Smooth muscle cell (in vitro differentiated cells): Measurements from ENCODE around the gene GLYR1. TPM values are rescaled to one million over a fixed set of nuclear protein-coding genes. Genes with fewer than 3 reads are reported as not detected.

Experiments used
- DNase-seq: peaks from one replicate; lab custom pipeline; 2025; ENCODE audit not compliant: unreplicated experiment; lab: John Stamatoyannopoulos, UW
- H2AFZ ChIP-seq: fragments of 200-600 bp; sonication (generic); 2 replicates; pipeline ENCODE4 v1.6.0; 2016; ENCODE audit warnings: antibody characterized with exemption, low read depth, mild to moderate bottlenecking
- H3F3A ChIP-seq: fragments of 200-600 bp; sonication (generic); 2 replicates; pipeline ENCODE4 v1.6.0; 2017; ENCODE audit warnings: antibody characterized with exemption, low read depth
- H3K27ac ChIP-seq: fragments of 200-600 bp; sonication (generic); 2 replicates; pipeline ENCODE4 v1.5.1; 2016; ENCODE audit warnings: low read depth, mild to moderate bottlenecking
- H3K27me3 ChIP-seq: fragments of 200-600 bp; sonication (generic); 2 replicates; pipeline ENCODE4 v1.6.1; 2016; ENCODE audit warnings: low read depth, mild to moderate bottlenecking
- H3K36me3 ChIP-seq: fragments of 200-600 bp; sonication (generic); 2 replicates; pipeline ENCODE4 v1.5.1; 2016; ENCODE audit warnings: low read depth
- H3K4me1 ChIP-seq: fragments of 200-600 bp; sonication (generic); 2 replicates; pipeline ENCODE4 v1.5.1; 2016; ENCODE audit warnings: low read depth
- H3K4me2 ChIP-seq: fragments of 200-600 bp; sonication (generic); 2 replicates; pipeline ENCODE4 v1.6.0; 2016; ENCODE audit warnings: mild to moderate bottlenecking
- H3K4me3 ChIP-seq: fragments of 200-600 bp; sonication (generic); 2 replicates; pipeline ENCODE4 v1.5.1; 2016; ENCODE audit warnings: mild to moderate bottlenecking
- H3K79me2 ChIP-seq: fragments of 200-600 bp; sonication (generic); 2 replicates; pipeline ENCODE4 v1.6.0; 2016; ENCODE audit warnings: low read depth, mild to moderate bottlenecking
- H3K9ac ChIP-seq: fragments of 200-600 bp; sonication (generic); 2 replicates; pipeline ENCODE4 v1.6.0; 2016; ENCODE audit warnings: low read depth
- H3K9me3 ChIP-seq: fragments of 200-600 bp; sonication (generic); replicated peaks from 2 replicates; pipeline ENCODE4 v1.5.1; 2016; ENCODE audit warnings: low read depth
- H4K20me1 ChIP-seq: fragments of 200-600 bp; sonication (generic); 2 replicates; pipeline ENCODE4 v1.6.0; 2016; ENCODE audit warnings: low read depth
- WGBS: methylation state at CpG from one replicate; pipeline ENCODE4 v1.1.7; 2016; ENCODE audit warnings: low lambda C conversion rate; 5-methylcytosine and 5-hydroxymethylcytosine counted together
- polyA plus RNA-seq: library from polyadenylated mRNA; unstranded; fragments of >200 nt; fragmentation: Nextera tagmentation; extraction: Ambion mirVana; gene quantifications from 2 replicates; pipeline ENCODE4 v1.2.1, GENCODE V29; 2016
- total RNA-seq: library from RNA; depleted of rRNA; stranded (reverse); fragments of >200 nt; gene quantifications from 2 replicates; pipeline ENCODE4 v1.2.3, GENCODE V29; 2014
- TF ChIP-seq, protein P1 (sequence below): fragments of 200-600 bp; sonication (generic); IDR thresholded peaks from 2 replicates; pipeline ENCODE4 v1.5.1; 2017; ENCODE audit warnings: borderline replicate concordance, mild to moderate bottlenecking, antibody characterized with exemption; ENCODE audit not compliant: insufficient read depth, poor library complexity, severe bottlenecking

The GLYR1 gene
- total and polyA plus RNA-seq, 2 experiments from 2014 or later: 26.4 to 28.9 TPM

DNA sequence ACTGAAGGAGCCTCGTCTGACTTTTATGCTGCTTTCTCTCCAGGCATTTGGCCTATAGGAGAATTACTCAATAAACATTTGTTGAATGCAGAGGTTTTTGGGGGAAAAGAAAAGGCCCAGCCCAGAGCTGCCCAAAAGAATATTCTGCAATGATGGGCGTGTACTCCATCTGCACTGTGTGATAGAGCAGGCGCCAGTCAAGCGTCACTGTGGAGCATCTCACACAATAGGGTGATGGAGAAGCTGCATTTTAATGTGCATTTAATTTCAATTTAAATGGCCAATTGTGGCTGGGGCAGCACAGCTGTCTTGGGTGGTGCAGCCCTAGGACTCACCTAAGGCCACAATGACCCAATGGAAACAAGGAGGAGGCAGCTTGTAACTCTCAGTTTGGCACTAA lies 20.6 kb downstream of the GLYR1 start:
- Histone ChIP-seq H3K9ac (no peak overlapping the region), H3K36me3 (peaks cover 11% of the 10 kb centered on the region), H3K4me1 (no peaks in the 10 kb centered on the region), H3K4me2 (no peak overlapping the region), H3K79me2 (no peaks in the 10 kb centered on the region), H2AFZ (no peak overlapping the region), H3F3A (no peaks in the 10 kb centered on the region), H3K4me3 (no peak overlapping the region), H3K27ac (no peak overlapping the region), H3K9me3 (no peaks in the 10 kb centered on the region), H4K20me1 (no peaks in the 10 kb centered on the region), H3K27me3 (no peaks in the 10 kb centered on the region)
- no peak for DNase-seq
- TF ChIP-seq, protein P1, sequence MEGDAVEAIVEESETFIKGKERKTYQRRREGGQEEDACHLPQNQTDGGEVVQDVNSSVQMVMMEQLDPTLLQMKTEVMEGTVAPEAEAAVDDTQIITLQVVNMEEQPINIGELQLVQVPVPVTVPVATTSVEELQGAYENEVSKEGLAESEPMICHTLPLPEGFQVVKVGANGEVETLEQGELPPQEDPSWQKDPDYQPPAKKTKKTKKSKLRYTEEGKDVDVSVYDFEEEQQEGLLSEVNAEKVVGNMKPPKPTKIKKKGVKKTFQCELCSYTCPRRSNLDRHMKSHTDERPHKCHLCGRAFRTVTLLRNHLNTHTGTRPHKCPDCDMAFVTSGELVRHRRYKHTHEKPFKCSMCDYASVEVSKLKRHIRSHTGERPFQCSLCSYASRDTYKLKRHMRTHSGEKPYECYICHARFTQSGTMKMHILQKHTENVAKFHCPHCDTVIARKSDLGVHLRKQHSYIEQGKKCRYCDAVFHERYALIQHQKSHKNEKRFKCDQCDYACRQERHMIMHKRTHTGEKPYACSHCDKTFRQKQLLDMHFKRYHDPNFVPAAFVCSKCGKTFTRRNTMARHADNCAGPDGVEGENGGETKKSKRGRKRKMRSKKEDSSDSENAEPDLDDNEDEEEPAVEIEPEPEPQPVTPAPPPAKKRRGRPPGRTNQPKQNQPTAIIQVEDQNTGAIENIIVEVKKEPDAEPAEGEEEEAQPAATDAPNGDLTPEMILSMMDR: no peak
- 99% methylated on average over 4 of the region's 4 CpGs for WGBS

DNA sequence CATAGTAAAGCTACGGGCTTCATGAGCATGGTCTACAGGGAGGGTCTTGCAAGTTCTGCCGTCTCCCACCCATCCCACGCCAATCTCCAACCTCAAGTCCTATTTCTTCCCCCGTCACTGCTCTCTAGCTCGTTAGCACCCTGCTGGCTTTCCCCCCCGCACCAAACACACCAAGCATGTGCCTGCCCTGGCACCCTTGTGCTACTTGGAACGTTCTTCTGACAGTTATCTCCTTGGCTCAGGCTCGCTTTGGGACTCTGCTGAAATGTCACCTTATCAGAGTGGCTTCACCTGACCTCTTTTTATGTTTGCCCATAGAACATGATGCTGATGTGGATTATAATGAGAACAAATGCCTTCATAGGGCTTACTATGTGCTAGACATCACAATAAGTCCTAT lies 21.9 kb downstream of the GLYR1 start:
- H3K9ac ChIP-seq: no peak overlapping the region
- H3K36me3 ChIP-seq: peaks cover 17% of the 10 kb centered on the region

DNA sequence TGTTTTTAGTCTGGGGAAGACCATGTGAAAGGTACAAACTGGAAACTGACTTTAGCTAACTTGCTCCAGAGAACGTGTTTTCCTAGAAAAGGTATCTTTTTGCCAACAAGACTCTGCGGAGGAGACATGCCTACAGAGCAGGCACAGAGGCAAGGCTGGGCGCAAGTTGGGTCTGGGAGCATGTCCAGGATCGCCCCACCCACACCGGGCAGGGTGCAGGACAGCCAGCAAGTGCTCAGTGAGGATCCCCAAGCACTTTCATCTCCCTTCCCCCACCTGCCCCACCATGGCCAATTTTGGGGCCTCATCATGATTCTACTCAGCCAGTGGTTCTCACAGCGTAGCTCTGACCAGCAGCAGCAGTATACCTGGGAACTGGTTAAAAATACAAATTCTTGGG lies 26.4 kb downstream of the GLYR1 start:
- Histone ChIP-seq H3K9me3 (no peaks in the 10 kb centered on the region), H3K4me3 (no peak overlapping the region), H3F3A (no peaks in the 10 kb centered on the region), H3K4me2 (no peak overlapping the region), H3K4me1 (no peaks in the 10 kb centered on the region), H2AFZ (no peak overlapping the region), H3K9ac (no peak overlapping the region), H3K36me3 (peaks cover 26% of the 10 kb centered on the region), H3K27me3 (no peaks in the 10 kb centered on the region), H4K20me1 (no peaks in the 10 kb centered on the region), H3K27ac (no peak overlapping the region), H3K79me2 (no peaks in the 10 kb centered on the region)
- DNase-seq: no peak
- 97% methylated on average over 6 of the region's 6 CpGs for WGBS
- TF ChIP-seq, protein P1: no peak

More for the DNA sequence above, 21.9 kb downstream of the GLYR1 start:
- Histone ChIP-seq H3K79me2 (no peaks in the 10 kb centered on the region), H3K4me3 (no peak overlapping the region), H3F3A (no peaks in the 10 kb centered on the region), H2AFZ (no peak overlapping the region), H3K27ac (no peak overlapping the region), H3K4me2 (no peak overlapping the region), H4K20me1 (no peaks in the 10 kb centered on the region), H3K4me1 (no peaks in the 10 kb centered on the region), H3K27me3 (no peaks in the 10 kb centered on the region), H3K9me3 (no peaks in the 10 kb centered on the region)
- no peak for DNase-seq
- TF ChIP-seq, protein P1: no peak
- WGBS: 97% methylated on average over 8 of the region's 8 CpGs

DNA sequence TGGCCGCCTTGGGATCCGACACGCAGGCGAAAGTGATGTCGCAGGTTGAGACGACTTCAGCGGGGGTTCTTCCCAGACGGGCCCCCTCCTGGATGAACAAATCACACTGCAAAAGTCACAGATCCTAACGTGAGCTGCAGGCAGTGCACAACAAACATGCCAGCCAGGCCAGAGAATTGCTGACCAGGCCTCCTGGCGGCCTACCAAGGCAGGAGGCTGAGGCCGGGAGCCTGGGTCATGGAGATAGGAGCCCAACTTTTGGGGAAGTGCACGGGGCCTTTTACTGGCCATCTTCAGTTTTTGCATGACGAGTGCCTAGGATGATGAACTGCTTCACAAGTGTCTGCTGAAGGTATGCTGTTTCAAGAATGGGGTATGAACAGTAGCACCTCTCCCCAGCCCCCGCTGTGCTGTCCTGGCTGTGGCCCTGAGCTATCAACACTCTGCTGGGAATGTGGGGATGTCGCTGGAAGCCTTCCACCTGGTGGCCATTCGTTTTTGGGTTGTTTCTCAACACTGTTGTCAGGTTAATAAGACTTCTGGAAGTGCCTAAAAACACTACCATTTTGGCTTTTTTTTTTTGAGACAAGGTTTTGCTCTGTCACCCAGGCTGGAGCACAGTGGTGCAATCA lies 32.4 kb downstream of the GLYR1 start:
- WGBS: 99% methylated on average over 16 of the region's 16 CpGs
- H3K36me3 ChIP-seq: peaks cover 20% of the 10 kb centered on the region

More for the DNA sequence above, 32.4 kb downstream of the GLYR1 start:
- no peak overlapping the region for H3K27ac ChIP-seq
- H4K20me1 ChIP-seq: no peaks in the 10 kb centered on the region
- H3K4me3 ChIP-seq: no peak overlapping the region
- H3F3A ChIP-seq: no peaks in the 10 kb centered on the region
- no peak overlapping the region for H3K4me2 ChIP-seq
- H3K9me3 ChIP-seq: no peaks in the 10 kb centered on the region
- no peak overlapping the region for H2AFZ ChIP-seq
- H3K9ac ChIP-seq: no peak overlapping the region
- TF ChIP-seq, protein P1: no peak
- no peaks in the 10 kb centered on the region for H3K4me1 ChIP-seq
- H3K27me3 ChIP-seq: no peaks in the 10 kb centered on the region
- no peak for DNase-seq
- no peaks in the 10 kb centered on the region for H3K79me2 ChIP-seq
